ENCODE measurements around the gene DKK1.

The DKK1 gene

GRCh38 chr10:52331638-52332364 lies 17.7 kb downstream of the DKK1 start:
- Mint-ChIP-seq H3K4me1 (no peaks in the 10 kb centered on the region), H3K27ac (peak overlapping the region in 1 of 3 experiments; percentile 4), H3K27me3 (ENCODE audit: low read depth) (no peaks in the 10 kb centered on the region), H3K36me3 (ENCODE audit: low read depth) (no peaks in the 10 kb centered on the region), H3K9me3 (no peaks in the 10 kb centered on the region), H3K4me3 (no peak overlapping the region)
- TF ChIP-seq, protein P1, sequence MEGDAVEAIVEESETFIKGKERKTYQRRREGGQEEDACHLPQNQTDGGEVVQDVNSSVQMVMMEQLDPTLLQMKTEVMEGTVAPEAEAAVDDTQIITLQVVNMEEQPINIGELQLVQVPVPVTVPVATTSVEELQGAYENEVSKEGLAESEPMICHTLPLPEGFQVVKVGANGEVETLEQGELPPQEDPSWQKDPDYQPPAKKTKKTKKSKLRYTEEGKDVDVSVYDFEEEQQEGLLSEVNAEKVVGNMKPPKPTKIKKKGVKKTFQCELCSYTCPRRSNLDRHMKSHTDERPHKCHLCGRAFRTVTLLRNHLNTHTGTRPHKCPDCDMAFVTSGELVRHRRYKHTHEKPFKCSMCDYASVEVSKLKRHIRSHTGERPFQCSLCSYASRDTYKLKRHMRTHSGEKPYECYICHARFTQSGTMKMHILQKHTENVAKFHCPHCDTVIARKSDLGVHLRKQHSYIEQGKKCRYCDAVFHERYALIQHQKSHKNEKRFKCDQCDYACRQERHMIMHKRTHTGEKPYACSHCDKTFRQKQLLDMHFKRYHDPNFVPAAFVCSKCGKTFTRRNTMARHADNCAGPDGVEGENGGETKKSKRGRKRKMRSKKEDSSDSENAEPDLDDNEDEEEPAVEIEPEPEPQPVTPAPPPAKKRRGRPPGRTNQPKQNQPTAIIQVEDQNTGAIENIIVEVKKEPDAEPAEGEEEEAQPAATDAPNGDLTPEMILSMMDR (IDR thresholded peaks at IDR 0.05; ENCODE audit: unreplicated experiment in 3 of 3) = no peak

GRCh38 chr10:52332815-52333214 lies 18.7 kb downstream of the DKK1 start:
- Mint-ChIP-seq H3K4me1 (no peaks in the 10 kb centered on the region), H3K36me3 (ENCODE audit: low read depth) (no peaks in the 10 kb centered on the region), H3K27me3 (ENCODE audit: low read depth) (no peaks in the 10 kb centered on the region), H3K4me3 (no peak overlapping the region), H3K27ac (no peak overlapping the region), H3K9me3 (no peaks in the 10 kb centered on the region)
- TF ChIP-seq, protein P1 (IDR thresholded peaks at IDR 0.05; ENCODE audit: unreplicated experiment in 3 of 3) = no peak

DNA sequence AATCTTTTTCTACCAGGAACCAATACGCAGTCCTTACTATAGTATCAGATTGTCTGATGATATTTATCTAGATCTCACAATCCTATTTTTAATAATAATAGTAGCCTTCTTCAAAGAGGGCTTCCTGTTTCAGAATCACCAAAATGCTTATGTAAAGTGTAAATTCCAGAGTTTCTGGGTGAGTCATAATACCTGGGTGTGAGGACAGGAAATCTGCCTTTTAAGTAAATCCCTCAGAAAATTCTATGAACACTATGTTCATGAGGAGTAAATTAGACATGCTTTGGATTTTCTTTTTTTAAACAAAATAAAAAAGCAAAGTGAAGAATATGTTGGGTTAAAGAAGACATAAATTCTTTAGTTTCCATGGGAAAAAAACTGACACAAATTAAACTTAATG lies 20.5 kb downstream of the DKK1 start:
- TF ChIP-seq, protein P1 (IDR thresholded peaks at IDR 0.05; ENCODE audit: unreplicated experiment in 3 of 3) = no peak
- no peak overlapping the region for H3K4me3 Mint-ChIP-seq
- H3K27ac Mint-ChIP-seq = no peak overlapping the region
- H3K4me1 Mint-ChIP-seq = no peaks in the 10 kb centered on the region
- H3K9me3 Mint-ChIP-seq = no peaks in the 10 kb centered on the region
- H3K27me3 Mint-ChIP-seq (ENCODE audit: low read depth) = no peaks in the 10 kb centered on the region
- H3K36me3 Mint-ChIP-seq (ENCODE audit: low read depth) = no peaks in the 10 kb centered on the region

GRCh38 chr10:52335665-52336064 lies 21.6 kb downstream of the DKK1 start:
- Mint-ChIP-seq H3K9me3 (no peaks in the 10 kb centered on the region), H3K36me3 (ENCODE audit: low read depth) (no peaks in the 10 kb centered on the region), H3K4me1 (no peaks in the 10 kb centered on the region), H3K27me3 (ENCODE audit: low read depth) (no peaks in the 10 kb centered on the region), H3K4me3 (no peak overlapping the region), H3K27ac (no peak overlapping the region)
- TF ChIP-seq, protein P1 (IDR thresholded peaks at IDR 0.05; ENCODE audit: unreplicated experiment in 3 of 3) = no peak

DNA sequence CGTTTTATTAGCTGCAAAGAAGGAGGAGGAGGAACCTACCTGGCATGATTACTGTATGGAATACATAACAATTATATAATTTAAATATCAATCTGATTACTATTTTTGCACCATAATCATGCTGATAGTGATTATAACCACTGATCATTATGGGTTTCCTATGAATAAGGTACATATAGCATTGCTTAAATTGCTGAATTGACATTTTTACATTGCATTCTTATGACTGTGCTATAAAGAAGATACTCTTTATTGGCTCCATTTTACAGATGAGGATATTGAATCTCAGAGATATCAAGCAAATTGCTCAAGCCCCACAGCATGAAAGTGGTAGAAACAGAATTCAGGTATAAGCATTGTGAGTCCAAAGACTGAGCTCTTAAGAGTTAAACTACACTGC lies 23.1 kb downstream of the DKK1 start:
- Mint-ChIP-seq H3K4me3 (no peak overlapping the region), H3K36me3 (ENCODE audit: low read depth) (no peaks in the 10 kb centered on the region), H3K27me3 (ENCODE audit: low read depth) (no peaks in the 10 kb centered on the region), H3K27ac (no peak overlapping the region), H3K9me3 (no peaks in the 10 kb centered on the region), H3K4me1 (no peaks in the 10 kb centered on the region)
- TF ChIP-seq, protein P1 (IDR thresholded peaks at IDR 0.05; ENCODE audit: unreplicated experiment in 3 of 3) = no peak

- Mint-ChIP-seq H3K4me1 (no peaks in the 10 kb centered on the region), H3K27ac (no peak overlapping the region), H3K27me3 (ENCODE audit: low read depth) (no peaks in the 10 kb centered on the region), H3K36me3 (ENCODE audit: low read depth) (no peaks in the 10 kb centered on the region), H3K4me3 (no peak overlapping the region), H3K9me3 (no peaks in the 10 kb centered on the region)
- TF ChIP-seq, protein P1 (IDR thresholded peaks at IDR 0.05; ENCODE audit: unreplicated experiment in 3 of 3) = no peak
These were observed 29.4 kb downstream of the DKK1 start for GRCh38 chr10:52343439-52343838.

Data from nephron (organoid).